Hematopoietic multipotent progenitor cell treated with erythropoietin and hydrocortisone succinate and interleukin-3 and kit ligand, for 4 days (in vitro differentiated cells): ENCODE data around the gene RAMP3.
"Not testable (repeated sequence)": the region's sequence is repeated elsewhere in the genome, so short reads cannot be mapped to it uniquely, and the experiment has no call there.

Source experiments
- DNase-seq: peaks from one replicate; pipeline ENCODE4 v3.0.0-alpha.2; 2015

The RAMP3 gene, protein sequence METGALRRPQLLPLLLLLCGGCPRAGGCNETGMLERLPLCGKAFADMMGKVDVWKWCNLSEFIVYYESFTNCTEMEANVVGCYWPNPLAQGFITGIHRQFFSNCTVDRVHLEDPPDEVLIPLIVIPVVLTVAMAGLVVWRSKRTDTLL

DNA sequence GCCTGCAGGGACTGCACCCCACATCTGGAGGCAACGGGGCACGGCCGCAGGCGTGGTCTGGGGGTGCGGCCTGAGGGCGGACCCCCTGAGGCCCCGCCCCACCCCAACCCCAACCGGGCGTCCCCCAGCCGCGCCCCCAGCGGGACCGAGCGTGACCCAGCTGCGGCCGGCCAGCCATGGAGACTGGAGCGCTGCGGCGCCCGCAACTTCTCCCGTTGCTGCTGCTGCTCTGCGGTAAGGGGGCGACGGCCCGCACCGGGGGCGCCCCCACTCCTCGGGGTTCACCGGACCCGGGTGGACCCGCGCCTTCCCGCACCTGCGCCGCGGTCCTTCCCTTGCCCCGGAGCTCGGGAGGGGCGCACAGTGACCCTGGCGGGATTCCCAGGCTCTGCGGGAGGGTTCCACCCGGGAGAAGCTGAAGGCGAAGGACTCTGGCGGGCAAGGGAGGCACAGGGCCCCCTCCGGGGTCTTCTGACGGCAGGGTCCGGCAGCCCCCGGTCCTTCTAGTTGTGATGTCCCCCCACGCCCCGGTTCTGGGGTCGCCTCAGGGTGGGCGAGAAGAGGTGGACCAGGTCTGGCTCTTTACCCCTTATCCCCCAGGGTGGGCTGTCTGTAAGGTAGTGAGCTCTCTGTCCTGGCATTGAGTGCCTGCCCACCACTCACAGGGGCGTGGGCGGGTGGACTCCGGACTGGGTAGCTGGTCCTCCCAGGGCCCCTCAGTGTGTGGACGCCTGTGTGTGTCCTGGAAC lies at the start of gene RAMP3:
RAMP3 (plus strand) TSS at position 139 of the 749 bp plus-strand sequence; CDS start at position 177, 38 bp downstream.
- DNase-seq = peak; percentile 49

DNA sequence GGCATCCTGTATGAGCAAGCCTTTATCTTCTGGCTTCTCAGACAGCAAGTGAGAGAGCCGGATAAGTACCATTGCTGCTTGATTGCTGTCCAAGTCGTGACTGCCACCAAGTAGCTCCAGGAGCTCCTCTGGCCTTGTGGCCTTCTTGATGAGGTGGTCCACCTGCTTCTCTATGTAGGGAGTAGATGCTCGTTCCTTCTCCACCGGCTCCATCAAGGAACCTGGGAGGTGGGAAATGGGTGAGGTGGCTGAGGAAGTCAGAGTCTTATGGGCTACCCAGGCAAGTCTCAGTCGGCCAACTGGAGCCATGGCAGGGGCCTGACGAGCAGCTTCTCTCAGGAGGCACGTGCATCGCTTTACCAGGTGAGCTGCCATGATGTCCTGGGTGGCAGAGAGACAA lies 48.7 kb upstream of the RAMP3 start:
- DNase-seq = no peak

DNA sequence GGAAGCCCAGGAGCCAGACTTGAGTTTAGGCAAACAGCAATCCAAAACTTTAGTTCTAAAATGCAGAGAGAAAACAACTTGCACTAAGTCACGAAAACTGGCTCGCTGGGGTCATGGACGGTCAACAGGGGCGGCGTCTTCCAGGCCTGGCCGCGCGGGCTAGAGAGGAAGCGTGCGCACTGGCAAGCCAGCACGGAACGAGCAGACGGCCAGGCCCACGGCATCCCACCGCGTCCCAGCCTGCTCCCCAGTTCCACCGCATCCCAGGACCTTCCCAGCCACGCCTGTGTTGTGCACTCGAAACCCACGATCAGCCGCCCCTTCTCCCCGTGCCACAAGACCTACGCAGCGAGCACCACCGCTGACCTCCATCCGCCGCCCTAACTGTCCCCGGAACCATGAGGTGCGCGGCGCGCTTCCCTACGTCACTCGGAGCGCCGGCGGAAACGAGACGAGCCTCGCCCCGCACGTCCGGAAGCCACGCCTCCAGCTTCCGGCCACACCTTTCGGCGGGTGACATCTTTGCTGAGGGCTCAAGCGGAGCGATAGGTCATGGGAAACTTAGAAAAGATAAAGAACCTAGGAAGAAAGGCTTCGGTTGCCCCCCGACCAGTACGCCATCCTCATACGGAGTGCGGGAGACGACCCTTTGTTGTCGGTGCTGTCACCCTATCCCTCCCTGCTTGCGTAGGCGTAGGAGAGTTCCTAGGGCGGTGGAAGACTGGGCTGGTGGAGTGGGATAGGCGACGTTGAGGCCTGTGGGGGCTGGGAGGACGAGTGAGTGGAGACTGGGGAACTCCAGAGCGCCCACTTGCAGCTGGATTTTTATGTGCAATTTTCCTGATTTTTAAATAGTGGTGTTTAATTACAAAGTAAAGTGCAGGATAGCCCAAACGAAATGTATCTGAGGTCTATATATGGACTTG lies 46.0 kb upstream of the RAMP3 start, which contains the start of gene TBRG4:
TBRG4 (minus strand) TSS at position 400 of the 926 bp plus-strand sequence. CDS start 2,460 bp downstream, outside the sequence.
- DNase-seq = peak; percentile 99

DNA sequence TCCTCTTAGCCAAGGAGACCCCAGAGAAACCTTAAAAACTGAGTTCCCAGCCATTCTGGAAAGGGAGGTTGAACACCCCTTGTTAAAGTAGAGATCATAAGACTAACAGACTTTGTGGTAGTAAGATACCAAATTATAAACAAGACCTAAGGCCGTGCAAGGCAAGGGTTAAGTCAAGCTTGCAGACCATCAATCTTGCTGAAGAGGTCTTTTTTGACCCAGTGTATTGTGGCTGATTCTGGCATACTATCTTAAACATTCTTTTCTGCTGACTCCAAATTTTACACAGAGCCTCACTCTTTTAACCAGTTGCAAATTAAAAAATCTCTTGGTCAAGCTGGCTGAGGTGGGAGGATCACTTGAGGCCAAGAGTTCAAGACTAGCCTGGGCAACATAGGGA lies 44.9 kb upstream of the RAMP3 start:
- DNase-seq = no peak

DNA sequence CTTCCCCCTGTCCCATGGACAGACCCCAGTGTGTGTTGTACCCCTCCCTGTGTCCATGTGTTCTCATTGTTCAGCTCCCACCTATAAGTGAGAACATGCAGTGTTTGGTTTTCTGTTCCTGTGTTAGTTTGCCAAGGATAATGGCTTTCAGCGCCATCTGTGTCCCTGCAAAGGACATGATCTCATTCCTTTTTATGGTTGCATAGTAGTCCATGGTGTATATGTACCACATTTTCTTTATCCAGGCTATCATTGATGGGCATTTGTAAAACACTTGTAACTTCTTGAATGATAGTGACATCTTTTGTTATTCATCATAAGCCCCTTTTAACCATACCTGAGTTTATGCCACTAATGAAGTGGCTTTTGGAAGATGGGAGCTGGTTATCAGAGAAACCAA lies 43.3 kb upstream of the RAMP3 start:
- DNase-seq = not testable (repeated sequence)

DNA sequence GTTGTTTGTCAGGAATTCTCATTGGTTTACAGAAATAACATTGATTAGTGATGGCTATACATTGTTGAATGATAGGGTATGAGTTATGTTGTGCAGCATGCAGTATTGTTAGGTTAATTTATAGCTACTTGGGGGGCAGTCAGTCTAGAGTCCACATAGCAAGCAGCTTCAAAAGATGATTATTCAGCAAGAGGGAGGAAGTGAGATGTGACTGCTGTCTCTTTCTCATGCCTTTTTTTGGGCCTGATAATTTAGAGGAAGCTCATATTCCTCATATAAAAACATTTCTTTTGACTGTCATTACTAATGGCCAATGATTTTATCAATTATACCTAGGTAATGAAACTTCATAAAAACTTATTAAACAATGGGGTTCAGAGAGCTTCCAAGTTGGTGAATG lies 42.7 kb upstream of the RAMP3 start:
- DNase-seq = no peak

DNA sequence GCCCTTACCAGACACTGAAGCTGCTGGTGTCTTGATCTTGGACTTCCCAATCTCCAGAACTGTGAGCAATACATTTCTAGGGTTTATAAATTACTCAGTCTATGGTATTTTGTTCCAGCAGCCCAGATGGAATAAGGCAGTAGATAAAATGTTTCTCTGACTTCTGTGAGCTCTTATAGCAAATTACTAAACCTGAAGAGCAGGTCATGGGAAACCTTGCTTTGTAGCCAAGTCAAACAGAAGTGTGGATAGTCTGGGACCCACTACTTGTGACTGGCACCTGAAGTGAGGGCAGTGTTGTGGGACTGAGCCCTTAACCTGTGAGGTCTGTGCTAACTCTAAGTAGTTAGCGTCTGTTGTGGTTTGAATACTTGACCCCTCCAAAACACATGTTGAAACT lies 41.5 kb upstream of the RAMP3 start:
- no peak for DNase-seq

DNA sequence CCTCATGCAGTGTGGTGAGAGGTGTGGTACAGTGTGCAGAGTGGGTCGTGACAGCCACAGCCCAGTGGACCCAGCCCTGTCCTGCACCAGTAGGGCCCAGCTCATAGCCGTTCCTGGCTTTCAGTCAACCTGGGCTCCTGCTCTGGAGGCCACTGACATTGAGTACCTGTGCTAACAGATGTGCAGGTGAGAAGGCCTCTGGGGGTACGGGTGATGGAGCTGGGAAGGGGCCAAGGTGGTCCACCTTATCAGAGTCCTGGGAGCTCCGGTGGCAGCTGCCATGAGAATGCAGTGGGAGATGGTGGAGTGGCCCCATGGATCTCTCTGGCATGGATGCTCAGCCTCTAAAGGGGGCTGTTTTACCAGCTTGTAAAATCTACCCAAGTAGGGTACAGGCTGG lies 40.0 kb upstream of the RAMP3 start:
- DNase-seq = no peak

DNA sequence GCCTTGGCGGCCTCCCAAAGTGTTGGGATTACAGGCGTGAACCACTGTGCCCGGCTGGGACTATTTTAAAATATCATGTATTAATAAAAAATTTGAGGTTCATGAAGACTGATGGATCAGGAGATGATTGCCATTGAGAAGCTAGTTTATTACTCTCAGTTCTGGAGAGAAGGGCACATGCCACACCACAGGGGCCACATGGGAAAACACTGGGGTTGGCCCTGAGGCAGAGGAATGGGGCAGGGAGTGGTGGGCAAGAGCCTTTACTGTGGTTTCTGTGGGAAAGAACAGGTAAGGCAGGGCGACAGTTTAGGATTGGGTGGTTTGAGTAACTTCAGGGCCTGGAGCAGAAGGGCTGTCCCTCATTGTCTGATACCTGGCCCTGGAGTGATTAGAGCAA lies 39.3 kb upstream of the RAMP3 start:
- no peak for DNase-seq

DNA sequence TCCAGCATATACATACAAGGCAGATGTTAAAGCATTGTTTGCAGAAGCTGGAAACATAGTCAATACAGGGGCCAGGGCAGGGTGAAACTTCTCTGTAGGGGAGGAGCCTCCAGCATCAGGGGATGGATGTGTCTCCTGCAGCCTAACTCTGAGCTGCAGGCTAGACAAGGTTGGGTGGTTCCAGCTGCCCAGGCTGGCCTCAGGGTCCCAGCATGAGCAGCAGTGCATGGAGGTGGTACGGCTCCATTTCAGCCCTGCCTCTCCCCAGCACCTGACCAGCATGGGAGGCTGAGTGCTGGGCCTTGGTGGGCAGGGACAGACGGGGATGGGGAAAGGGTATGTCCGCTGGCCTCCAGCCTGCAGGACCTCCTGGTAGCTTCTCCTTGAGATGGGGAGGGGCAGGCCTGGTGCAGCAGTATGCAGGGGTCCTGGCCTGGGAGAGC lies 38.7 kb upstream of the RAMP3 start:
- DNase-seq = no peak

DNA sequence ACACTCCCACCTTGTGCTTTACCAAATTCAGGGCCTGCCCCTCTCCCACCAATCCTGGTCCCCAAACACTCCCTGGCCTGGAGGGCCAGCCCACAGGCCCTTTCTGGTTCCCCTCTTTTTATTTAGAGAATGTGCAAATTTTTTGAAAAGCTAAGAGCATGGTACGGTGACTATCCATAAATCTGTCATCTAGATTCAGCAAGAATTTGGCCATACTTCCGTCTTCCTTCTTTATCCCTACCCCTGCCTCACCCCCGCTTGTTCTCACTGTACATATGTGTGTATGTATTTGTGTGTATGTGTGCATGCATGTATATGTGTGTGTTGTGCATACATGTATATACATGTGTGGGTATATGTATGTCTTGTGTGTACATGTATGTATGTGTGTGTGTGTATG lies 38.0 kb upstream of the RAMP3 start:
- no peak for DNase-seq

DNA sequence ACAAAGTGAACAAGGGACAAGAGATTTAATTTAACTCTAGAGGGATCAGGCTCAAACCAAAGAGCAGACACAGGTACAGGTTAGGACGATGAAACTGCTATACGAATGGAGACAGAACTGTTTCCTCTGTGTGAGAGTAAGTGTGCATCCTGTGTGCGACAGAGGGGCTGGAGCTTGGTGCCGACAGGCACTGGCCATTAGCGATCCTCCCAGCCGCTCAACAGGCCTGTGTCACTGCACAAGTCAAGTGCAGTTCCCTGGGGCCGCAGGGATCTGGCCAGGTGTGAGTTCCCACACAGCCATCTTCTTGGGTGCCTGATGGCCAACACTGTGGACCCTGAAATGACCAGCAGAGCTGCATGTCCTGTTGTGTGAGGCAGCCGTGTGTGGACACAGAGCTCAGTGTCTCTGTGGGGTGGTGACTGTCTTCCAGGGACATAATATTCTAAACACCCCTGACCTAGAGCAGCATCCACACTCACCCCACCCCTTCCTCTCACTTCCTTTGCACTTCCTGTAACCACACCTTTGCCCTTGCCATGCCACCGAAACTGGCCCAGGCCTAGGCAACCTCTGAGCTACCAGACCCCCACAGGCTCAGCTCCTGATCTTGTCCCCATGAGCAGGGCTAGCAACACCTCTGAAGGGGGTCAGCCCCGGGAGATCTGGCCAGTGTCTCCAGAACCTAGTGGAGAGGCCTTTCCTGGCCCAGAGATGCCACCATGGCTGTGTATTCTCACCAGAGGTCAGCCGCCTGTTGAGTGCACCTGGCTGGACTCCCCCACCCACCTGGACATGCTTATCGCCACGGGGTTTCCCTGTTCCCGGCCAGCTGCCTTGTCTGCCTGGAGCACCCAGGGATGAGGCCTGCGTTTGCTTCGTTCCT lies 34.4 kb upstream of the RAMP3 start:
- DNase-seq = no peak

DNA sequence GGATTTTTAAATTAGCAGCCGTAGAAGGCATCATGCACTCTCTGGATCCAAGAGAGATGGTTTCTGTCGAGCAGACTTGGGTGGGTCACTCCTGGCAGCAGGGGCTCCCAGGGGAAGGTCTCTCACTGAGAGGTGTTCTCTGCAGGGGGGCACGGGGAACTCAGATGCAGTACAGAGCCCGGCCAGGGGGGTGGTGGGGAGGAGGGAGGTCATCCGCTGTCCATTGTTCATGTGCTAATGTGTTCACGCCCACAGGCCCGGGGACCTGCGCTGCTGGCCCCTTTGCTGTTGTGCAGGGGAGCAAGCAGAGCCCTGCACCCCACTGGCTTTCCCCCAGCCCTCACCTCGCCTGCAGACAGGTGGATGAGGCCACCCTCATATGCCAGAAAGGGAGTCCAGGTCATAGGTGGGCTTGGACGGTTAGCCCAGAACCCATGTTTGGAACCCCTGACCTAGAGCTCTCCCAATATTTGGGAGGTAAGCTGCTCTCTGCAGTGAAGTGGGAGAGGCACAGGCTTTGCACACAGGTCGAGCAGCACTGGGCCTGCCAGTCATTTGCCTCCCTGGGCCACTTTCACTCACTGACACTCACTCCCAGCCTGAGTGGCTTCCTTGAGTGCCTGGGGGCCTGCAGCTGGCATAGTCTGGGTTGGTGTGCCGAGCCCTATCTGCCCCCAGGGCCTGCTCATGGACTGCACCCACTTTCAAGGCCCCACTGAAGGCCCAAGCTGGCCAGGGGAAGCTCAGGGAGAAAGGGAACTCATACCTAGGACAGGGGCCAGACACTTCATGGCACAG lies 33.5 kb upstream of the RAMP3 start:
- no peak for DNase-seq

DNA sequence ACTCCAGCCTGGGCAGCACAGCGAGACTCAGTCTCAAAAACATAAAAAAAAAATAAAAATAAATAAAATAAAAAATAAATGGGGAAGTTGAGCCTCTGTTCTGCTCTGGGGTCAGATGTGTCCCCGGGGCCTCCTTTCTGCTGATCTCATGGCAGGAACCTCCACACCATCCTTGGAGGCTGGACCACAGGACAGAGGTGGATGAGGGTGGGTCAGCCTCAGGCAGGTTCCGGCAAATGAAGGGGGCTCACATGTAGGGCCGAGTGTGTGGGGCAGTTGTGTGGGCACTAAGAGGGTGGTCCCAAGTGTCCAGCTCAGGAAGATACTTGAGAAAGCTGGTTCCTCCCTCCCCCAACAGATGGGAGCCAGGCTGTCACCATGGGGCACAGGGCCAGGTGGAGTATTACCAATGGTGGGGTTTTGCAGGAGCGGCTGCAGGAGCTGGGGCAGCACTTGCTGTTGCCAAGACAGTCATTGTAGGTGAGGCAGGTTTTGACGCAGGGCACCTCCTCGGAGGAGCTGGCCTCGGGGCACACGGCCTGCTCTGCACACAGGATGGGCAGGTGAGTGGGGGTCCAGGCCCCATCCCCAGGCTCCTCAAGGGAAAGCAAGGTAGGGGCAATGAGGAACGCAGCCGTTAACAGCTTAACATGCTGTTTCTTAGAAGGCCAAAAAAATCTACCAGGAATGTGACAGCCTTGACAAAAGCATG lies 32.2 kb upstream of the RAMP3 start:
- no peak for DNase-seq

DNA sequence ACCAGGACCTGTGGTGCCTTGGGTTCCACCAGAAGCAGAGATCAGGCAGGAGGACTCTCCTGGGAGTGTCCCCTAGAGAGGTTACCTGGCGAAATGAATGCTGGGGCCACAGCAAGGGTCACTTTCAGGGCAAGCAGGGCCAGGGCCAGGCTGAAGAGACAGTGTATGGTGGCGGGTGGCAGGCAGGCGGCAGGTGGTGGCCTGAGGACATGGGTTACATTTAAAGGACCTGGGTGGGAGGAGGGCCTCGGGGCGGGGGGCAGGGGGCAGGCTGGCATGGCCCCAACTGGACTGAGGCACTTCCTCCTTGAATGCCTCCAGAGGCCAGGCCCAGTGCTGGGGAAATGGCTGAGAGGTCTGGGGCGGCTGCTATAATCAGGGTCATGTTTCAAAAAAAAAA lies 31.4 kb upstream of the RAMP3 start:
- no peak for DNase-seq

DNA sequence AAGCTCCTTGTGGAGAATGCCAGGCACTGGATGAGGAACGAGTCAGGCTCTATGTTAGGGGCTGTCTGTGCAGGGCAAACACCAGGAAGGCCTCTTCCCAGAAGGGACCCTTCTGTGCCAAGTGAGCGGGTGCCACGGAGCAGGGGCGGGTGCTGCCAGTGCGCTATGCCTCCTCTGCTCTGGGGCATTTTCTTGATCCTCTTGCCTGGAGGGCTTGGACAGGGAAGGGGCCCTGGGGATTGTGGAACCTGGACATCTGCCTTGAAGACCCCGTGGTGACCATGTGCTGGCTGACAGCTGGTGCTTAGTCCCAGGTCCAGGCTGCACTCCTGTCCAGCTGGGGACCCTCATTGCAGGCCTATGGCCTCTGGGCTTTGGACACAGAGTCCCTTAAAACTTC lies 30.7 kb upstream of the RAMP3 start:
- no peak for DNase-seq

DNA sequence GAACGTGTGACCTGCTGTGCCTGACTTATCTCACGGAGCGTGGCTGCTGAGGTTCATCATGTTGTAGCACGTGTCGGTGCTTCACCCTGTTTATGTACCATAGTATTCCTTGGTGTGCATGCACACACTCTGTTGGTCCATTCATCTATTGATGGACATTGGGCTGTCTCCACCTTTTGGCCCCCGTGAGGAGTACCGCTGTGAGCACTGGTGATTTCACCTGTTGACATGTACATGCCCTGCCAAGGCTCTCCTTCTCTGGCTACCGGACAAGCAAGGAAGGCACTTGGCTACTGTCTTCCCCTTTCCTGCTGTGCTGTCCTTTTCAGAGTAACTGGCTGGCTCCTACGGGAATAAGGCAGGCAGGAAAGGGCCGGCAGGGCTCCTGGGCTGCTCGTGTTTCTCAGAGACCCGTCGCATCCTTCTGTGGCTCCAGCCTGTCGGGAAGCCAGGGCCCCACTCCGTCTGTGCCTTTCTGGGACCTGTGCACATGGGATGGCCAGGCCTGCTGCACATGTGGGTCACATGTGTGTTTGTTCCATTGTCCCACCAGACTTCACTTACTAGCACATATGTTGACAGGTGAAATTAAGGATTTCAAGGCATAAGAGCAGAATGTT lies 28.3 kb upstream of the RAMP3 start:
- DNase-seq = no peak

DNA sequence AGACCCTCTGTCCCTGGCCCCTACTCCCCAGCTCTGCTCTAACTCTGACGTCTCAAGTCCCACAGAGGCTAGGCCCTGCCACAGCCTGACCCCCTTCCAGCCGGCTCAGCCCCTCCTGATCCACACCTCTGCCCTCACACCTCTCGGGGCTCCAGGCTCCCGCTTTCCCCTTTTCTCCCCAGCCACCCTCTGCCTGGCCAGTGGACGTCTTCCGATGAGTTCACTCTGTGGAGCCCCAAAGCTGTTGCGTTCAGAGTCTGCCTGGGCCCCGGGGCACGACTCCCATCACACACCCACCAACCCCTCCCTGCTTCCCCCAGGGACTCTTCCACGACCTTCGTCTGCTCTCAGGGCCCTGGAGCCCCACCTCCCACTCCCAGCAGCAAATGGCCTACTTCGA lies 27.7 kb upstream of the RAMP3 start:
- no peak for DNase-seq

DNA sequence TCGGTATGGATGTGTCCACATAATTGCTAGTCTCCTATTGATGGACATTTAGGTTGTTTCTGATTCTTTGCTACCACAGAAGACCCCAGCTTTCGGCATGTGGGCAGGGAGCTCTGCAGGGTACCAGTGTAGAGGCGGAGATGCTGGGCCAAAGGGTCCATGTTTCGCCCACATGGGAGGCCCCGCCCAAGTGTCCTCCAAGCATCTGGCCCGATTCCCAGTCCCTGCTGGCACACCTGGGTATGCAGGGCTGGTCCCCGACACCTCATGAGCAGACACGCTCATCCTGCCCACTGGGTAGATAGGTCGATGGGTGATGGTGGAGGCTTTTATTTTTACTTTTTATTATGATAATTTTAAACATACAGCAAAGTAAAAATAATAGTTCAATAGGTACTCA lies 26.7 kb upstream of the RAMP3 start:
- DNase-seq = no peak

DNA sequence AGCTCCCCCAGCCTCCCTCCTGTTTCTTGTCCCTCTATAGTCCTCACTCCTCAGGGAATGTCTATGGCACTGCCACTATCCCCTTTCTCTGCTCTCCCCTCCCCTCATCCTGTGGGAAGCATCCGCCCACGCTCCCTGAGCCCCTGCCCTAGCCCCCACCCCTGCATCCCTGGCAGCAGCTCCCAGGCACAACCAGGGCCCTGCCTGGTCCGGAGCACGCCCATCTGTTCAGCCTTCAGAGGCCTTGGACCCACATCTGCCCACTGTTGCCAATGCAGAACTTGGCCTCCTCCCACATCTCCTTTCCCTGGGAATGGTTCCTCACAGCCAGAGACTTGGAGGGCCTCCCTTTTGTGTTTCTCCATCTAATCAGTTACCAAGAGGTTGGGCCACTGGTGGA lies 25.7 kb upstream of the RAMP3 start:
- DNase-seq = no peak
